Lower leg skin (tissue), 4 donors: ENCODE results near the gene USP20. TPM values are rescaled to one million over a fixed set of nuclear protein-coding genes. Genes with fewer than 3 reads are reported as not detected.

Experiments used
- DNase-seq, 2 donors: peaks; one replicate each; pipeline ENCODE4 v3.0.0-alpha.2; 2019; ENCODE audit warnings: low spot score in 2 of 2
- H3K4me3 ChIP-seq: fragments of 200-600 bp; sonication (generic); 2 replicates; pipeline ENCODE4 v1.5.1; 2017; ENCODE audit warnings: mild to moderate bottlenecking, low read depth; ENCODE audit not compliant: poor library complexity, severe bottlenecking
- POLR2A ChIP-seq, 2 donors: fragments of 450-650 bp; IDR thresholded peaks; one replicate each; pipeline ENCODE4 v1.6.1; 2016 to 2017; ENCODE audit warnings: antibody characterized with exemption in 2 of 2, mild to moderate bottlenecking in 1 of 2, moderate library complexity in 1 of 2
- WGBS, 2 donors: methylation state at CpG; one replicate each; pipeline ENCODE4 v1.1.5; 2018; 5-methylcytosine and 5-hydroxymethylcytosine counted together
- intact Hi-C: fragments of 100-400 bp; cut with DNase I; formaldehyde crosslinking; loops from one replicate; pipeline ENCODE4 v1.15.0; 2023; ENCODE audit warnings: low total_unique reads
- total RNA-seq, 4 donors: library from RNA; depleted of rRNA; stranded (reverse); fragments of >200 nt; gene quantifications; one replicate each; pipeline ENCODE4 v1.1.0, GENCODE V29; 2016
- TF ChIP-seq, protein P1 (sequence below), 3 donors: fragments of 450-650 bp; IDR thresholded peaks; one replicate each; pipeline ENCODE4 v1.5.1; 2016; ENCODE audit warnings: antibody characterized with exemption in 3 of 3, mild to moderate bottlenecking in 3 of 3, moderate library complexity in 2 of 3

USP20 gene
- total RNA-seq, 4 donors from 2014 or later, result 20.7 to 39.7 (median 36.1) TPM

DNA sequence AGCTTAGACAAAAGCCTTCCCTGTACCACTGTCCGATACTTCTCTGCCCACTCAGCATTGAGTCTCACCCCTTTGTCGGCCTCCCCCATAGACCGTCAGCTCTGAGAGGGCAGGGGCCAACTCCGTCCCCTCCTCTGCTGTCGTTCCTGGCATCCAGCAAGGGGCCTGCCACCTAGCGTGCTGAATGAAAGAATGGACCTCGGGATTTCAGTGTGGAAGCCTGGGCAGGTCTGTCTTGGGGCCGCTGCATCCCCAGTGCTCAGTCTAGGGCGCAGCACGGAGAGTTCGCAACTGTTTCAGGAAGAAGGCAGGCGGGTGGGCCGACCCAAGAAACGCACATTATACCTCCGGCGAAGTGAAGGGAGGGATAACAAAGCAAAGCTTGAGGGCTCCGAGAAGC is 33.8 kb upstream of the USP20 start:
- intact Hi-C loops, result no loop called here
- 85 to 88% methylated on average over 17 of the region's 17 CpGs for WGBS, 2 donors
- TF ChIP-seq POLR2A (IDR thresholded peaks at IDR 0.05), result no peak
- TF ChIP-seq, protein P1, sequence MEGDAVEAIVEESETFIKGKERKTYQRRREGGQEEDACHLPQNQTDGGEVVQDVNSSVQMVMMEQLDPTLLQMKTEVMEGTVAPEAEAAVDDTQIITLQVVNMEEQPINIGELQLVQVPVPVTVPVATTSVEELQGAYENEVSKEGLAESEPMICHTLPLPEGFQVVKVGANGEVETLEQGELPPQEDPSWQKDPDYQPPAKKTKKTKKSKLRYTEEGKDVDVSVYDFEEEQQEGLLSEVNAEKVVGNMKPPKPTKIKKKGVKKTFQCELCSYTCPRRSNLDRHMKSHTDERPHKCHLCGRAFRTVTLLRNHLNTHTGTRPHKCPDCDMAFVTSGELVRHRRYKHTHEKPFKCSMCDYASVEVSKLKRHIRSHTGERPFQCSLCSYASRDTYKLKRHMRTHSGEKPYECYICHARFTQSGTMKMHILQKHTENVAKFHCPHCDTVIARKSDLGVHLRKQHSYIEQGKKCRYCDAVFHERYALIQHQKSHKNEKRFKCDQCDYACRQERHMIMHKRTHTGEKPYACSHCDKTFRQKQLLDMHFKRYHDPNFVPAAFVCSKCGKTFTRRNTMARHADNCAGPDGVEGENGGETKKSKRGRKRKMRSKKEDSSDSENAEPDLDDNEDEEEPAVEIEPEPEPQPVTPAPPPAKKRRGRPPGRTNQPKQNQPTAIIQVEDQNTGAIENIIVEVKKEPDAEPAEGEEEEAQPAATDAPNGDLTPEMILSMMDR (IDR thresholded peaks at IDR 0.05), result no peak
- no peak overlapping the region for H3K4me3 ChIP-seq
- no peak for DNase-seq

DNA sequence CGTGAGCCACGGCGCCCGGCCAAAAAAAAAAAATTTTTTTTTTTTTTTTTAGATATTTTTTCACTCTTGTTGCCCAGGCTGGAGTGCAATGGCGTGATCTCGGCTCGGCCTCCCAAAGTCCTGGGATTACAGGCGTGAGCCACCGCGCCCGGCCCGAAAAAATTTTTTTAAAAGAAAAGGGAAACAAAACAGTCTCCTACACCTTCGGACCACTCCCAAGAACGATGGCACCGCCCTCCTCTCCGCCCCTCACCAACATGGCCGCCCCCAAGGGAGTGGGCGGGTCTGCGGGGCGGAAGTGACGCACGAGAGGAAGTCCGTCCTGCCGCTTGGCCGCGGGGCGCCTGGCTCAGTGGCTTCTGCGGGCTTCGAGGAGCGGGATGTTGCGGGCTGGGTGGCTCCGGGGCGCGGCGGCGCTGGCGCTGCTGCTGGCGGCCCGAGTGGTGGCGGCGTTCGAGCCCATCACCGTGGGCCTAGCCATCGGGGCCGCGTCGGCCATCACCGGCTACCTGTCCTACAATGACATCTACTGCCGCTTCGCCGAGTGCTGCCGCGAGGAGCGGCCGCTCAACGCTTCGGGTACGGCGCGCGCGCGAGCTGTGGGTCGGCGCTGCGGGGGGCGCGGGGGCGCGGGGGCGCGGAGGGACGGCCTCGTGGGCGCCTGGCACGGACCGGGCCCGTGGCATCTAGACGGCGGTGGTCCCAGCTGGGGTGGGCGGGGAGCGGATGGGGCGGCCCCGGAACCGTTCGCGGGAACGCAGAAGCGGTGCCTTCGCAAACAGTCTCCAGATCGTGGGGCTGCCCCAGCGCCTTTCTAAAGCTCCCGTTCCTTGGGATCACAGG is 32.2 kb upstream of the USP20 start, which contains the start of gene TOR1B:
Gene TOR1B, plus strand, starts transcription at position 352 of the 843 bp plus-strand sequence. Its CDS starts 29 bp downstream, at position 381.
- 0 to 1% methylated on average over 41 to 48 of the region's 93 CpGs for WGBS, 2 donors
- H3K4me3 ChIP-seq, result peak within 1 kb of the TSS; percentile 88
- peak; percentile 90 to 99 for DNase-seq
- intact Hi-C loops, result no loop called here
- no peak for TF ChIP-seq POLR2A (IDR thresholded peaks at IDR 0.05)
- TF ChIP-seq, protein P1 (IDR thresholded peaks at IDR 0.05), result no peak

DNA sequence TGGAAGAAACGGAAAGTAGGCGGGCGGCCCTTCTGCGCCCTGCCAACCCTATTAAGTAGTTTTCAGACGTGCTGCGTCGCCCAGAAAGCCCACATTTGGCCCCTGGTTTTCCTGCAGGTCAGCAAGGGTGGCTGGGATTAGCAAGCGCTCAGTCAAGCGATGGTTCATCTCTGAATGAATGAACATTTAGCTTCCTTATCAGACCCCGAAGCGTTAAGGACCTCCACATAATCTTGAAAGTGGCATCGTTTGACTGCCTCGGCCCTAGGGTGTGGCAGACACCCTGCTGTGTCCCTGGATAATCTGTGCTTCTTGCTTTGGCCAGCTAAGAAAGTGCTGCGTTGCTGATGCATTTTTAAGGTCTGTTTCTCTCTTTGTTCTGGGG is 31.6 kb upstream of the USP20 start:
- intact Hi-C loops, result no loop called here
- WGBS, 2 donors, result 0% methylated on average over 14 of the region's 14 CpGs
- H3K4me3 ChIP-seq, result peak overlapping the region; percentile 88
- TF ChIP-seq, protein P1 (IDR thresholded peaks at IDR 0.05), result no peak
- no peak for TF ChIP-seq POLR2A (IDR thresholded peaks at IDR 0.05)
- no peak for DNase-seq

DNA sequence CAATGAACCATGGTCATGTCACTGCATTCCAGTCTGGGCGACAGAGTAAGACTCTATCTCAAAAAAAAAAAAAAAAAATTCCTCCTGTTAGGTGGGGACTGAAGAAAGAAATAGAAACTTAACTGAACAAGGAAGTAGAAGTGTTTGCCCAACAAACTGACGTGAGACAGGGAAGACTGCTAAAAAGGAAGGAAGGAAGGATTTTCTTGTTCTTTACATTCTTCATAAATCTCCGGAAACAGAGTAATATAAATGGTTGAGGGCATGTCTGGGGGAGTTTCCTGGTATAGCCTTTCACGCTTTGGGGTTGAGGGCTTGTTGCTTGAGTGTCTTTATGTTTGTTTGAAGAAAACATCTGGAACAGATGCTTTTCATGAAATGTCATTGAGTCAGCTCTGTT is 29.2 kb upstream of the USP20 start:
- TF ChIP-seq, protein P1 (IDR thresholded peaks at IDR 0.05), result no peak
- no peak for TF ChIP-seq POLR2A (IDR thresholded peaks at IDR 0.05)
- no peak overlapping the region for H3K4me3 ChIP-seq
- 75 to 89% methylated on average over 4 of the region's 4 CpGs for WGBS, 2 donors
- no peak for DNase-seq
- intact Hi-C loops, result no loop called here

DNA sequence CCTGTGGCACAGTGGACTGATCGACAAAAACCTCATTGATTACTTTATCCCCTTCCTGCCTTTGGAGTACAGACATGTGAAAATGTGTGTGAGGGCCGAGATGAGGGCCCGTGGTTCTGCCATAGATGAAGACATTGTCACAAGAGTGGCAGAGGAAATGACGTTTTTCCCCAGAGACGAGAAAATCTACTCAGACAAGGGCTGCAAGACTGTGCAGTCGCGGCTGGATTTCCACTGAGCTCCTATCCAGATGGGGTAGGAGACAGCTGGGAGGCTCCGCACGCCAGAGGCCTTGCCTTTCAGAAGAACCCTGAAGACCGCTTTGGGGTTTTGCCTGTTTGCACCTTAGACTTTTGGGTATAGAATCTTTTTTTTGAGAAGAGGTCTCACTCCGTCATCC is 25.9 kb upstream of the USP20 start:
- no peak for DNase-seq
- TF ChIP-seq POLR2A (IDR thresholded peaks at IDR 0.05), result no peak
- 85 to 88% methylated on average over 11 of the region's 11 CpGs for WGBS, 2 donors
- intact Hi-C loops, result no loop called here
- no peak overlapping the region for H3K4me3 ChIP-seq

DNA sequence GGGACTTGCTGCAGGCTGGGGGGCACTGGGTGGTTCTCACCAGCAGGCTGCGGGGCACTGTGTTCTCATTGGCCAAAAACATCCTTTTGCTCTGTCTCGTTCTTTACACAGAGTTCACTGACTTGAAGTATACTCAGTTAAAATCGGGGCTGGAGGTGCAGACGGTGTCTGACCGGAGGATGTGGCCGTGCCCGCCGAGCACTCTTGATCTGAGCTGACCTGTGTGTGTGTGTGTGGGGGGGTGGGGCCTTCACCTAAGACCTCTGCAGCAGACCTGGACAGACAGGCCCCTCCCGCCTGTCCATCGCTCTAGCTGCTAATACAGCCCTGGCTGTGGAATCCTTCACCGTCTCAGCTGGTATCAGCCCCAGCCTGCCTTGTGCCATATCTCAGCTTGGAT is 25.1 kb upstream of the USP20 start:
- no peak for DNase-seq
- WGBS, 2 donors, result 86 to 87% methylated on average over 11 of the region's 11 CpGs
- intact Hi-C loops, result no loop called here
- no peak for TF ChIP-seq POLR2A (IDR thresholded peaks at IDR 0.05)
- TF ChIP-seq, protein P1 (IDR thresholded peaks at IDR 0.05), result no peak
- no peak overlapping the region for H3K4me3 ChIP-seq
